H9 (cell line): ENCODE results near the gene ZDHHC3. TPM values are rescaled to one million over a fixed set of nuclear protein-coding genes. Genes with fewer than 3 reads are reported as not detected.

Experiments used
- DNase-seq: peaks from one replicate; pipeline ENCODE4 v3.0.0-alpha.2; 2017
- H2AFZ ChIP-seq: one replicate; pipeline ENCODE4 v1.6.1; 2013; ENCODE audit warnings: mild to moderate bottlenecking, low read length, control low read depth, moderate library complexity
- H2AK5ac ChIP-seq: 2 replicates; pipeline ENCODE4 v1.6.1; 2013; ENCODE audit warnings: low read length, control low read depth, mixed read lengths; ENCODE audit not compliant: insufficient read length
- H2BK120ac ChIP-seq: one replicate; pipeline ENCODE4 v1.6.1; 2013; ENCODE audit warnings: low read depth, mild to moderate bottlenecking, low read length, control low read depth, inconsistent platforms; ENCODE audit not compliant: poor library complexity, severe bottlenecking
- H2BK12ac ChIP-seq: 2 replicates; pipeline ENCODE4 v1.6.1; 2013; ENCODE audit warnings: low read length, control low read depth, mixed read lengths, low read depth; ENCODE audit not compliant: insufficient read length
- H2BK15ac ChIP-seq: 2 replicates; pipeline ENCODE4 v1.6.1; 2013; ENCODE audit warnings: low read depth, low read length, control low read depth
- H2BK20ac ChIP-seq: one replicate; pipeline ENCODE4 v1.6.1; 2013; ENCODE audit warnings: low read depth, mild to moderate bottlenecking, low read length, control low read depth, inconsistent platforms; ENCODE audit not compliant: poor library complexity, severe bottlenecking
- H2BK5ac ChIP-seq: 2 replicates; pipeline ENCODE4 v1.6.1; 2013; ENCODE audit warnings: low read length, control low read depth, mixed read lengths; ENCODE audit not compliant: insufficient read length
- H3K14ac ChIP-seq: 2 replicates; pipeline ENCODE4 v1.6.1; 2013; ENCODE audit warnings: low read length, control low read depth; ENCODE audit not compliant: insufficient read depth
- H3K18ac ChIP-seq: 2 replicates; pipeline ENCODE4 v1.6.1; 2013; ENCODE audit warnings: low read depth, mild to moderate bottlenecking, mixed read lengths, low read length, control low read depth; ENCODE audit not compliant: insufficient read length
- H3K23ac ChIP-seq: 2 replicates; pipeline ENCODE4 v1.6.1; 2013; ENCODE audit warnings: low read length, control low read depth, mixed read lengths, low read depth; ENCODE audit not compliant: insufficient read length
- H3K23me2 ChIP-seq: 2 replicates; pipeline ENCODE4 v1.6.1; 2013; ENCODE audit warnings: low read depth, mild to moderate bottlenecking, mixed read lengths, low read length, control low read depth; ENCODE audit not compliant: insufficient read length, poor library complexity, severe bottlenecking
- H3K27ac ChIP-seq: 2 replicates; pipeline ENCODE4 v1.5.1; 2013; ENCODE audit warnings: low read length, control low read depth, mixed read lengths, low read depth; ENCODE audit not compliant: insufficient read length
- H3K27me3 ChIP-seq: 2 replicates; pipeline ENCODE4 v1.6.1; 2013; ENCODE audit warnings: low read length, control low read depth, inconsistent platforms; ENCODE audit not compliant: insufficient read depth
- H3K4ac ChIP-seq: 2 replicates; pipeline ENCODE4 v1.6.1; 2013; ENCODE audit warnings: low read depth, mild to moderate bottlenecking, control low read depth, inconsistent platforms, low read length, moderate library complexity
- H3K4me1 ChIP-seq: 2 replicates; pipeline ENCODE4 v1.6.1; 2013; ENCODE audit warnings: low read length, control low read depth, inconsistent platforms; ENCODE audit not compliant: insufficient read depth
- H3K4me2 ChIP-seq: 2 replicates; pipeline ENCODE4 v1.6.1; 2013; ENCODE audit warnings: low read length, control low read depth, mixed read lengths; ENCODE audit not compliant: insufficient read length, insufficient read depth
- H3K56ac ChIP-seq: 2 replicates; pipeline ENCODE4 v1.6.1; 2013; ENCODE audit warnings: low read depth, mild to moderate bottlenecking, mixed read lengths, low read length, control low read depth; ENCODE audit not compliant: insufficient read length
- H3K79me1 ChIP-seq: 2 replicates; pipeline ENCODE4 v1.6.1; 2013; ENCODE audit warnings: low read depth, mild to moderate bottlenecking, moderate library complexity, low read length, control low read depth, inconsistent platforms; ENCODE audit not compliant: insufficient read depth, poor library complexity, severe bottlenecking
- H3K79me2 ChIP-seq: 2 replicates; pipeline ENCODE4 v1.6.1; 2013; ENCODE audit warnings: low read length, control low read depth, inconsistent platforms; ENCODE audit not compliant: insufficient read depth
- H3K9ac ChIP-seq: 2 replicates; pipeline ENCODE4 v1.6.1; 2013; ENCODE audit warnings: low read length, control low read depth, mixed read lengths; ENCODE audit not compliant: insufficient read length; ENCODE audit errors: extremely low read depth
- H3K9me3 ChIP-seq: one replicate; pipeline ENCODE4 v1.6.1; 2013; ENCODE audit warnings: low read depth, low read length, inconsistent platforms; ENCODE audit not compliant: control insufficient read depth
- H3T11ph ChIP-seq: one replicate; pipeline ENCODE4 v1.6.1; 2013; ENCODE audit warnings: mild to moderate bottlenecking, low read length, control low read depth, inconsistent platforms
- H4K20me1 ChIP-seq: one replicate; pipeline ENCODE4 v1.6.1; 2013; ENCODE audit not compliant: control insufficient read depth, insufficient read length, insufficient read depth
- H4K5ac ChIP-seq: 2 replicates; pipeline ENCODE4 v1.6.1; 2013; ENCODE audit warnings: low read depth, mild to moderate bottlenecking, mixed read lengths, low read length, control low read depth; ENCODE audit not compliant: insufficient read length
- H4K8ac ChIP-seq: replicated peaks from 2 replicates; pipeline ENCODE4 v1.6.1; 2013; ENCODE audit warnings: low read length, control low read depth, mixed read lengths, low read depth; ENCODE audit not compliant: insufficient read length
- H4K91ac ChIP-seq: 2 replicates; pipeline ENCODE4 v1.6.1; 2013; ENCODE audit warnings: low read depth, mild to moderate bottlenecking, moderate library complexity, mixed read lengths, low read length, control low read depth; ENCODE audit not compliant: insufficient read length
- H3K27ac Mint-ChIP-seq, 3 experiments: 2 replicates in 2 of 3; 3 replicates in 1 of 3; pipeline ENCODE4 v1.8.0; 2020 to 2021; ENCODE audit warnings: mixed read lengths in 3 of 3, mild to moderate bottlenecking in 1 of 3, moderate library complexity in 1 of 3
- H3K27me3 Mint-ChIP-seq: 2 replicates; pipeline ENCODE4 v1.8.0; 2021; ENCODE audit warnings: low read depth, mild to moderate bottlenecking, moderate library complexity, mixed read lengths
- H3K36me3 Mint-ChIP-seq, 3 experiments: 2 replicates in 2 of 3; 3 replicates in 1 of 3; pipeline ENCODE4 v1.8.0; 2020 to 2021; ENCODE audit warnings: low read depth in 3 of 3, mixed read lengths in 3 of 3; ENCODE audit not compliant: insufficient read depth in 1 of 3
- H3K4me1 Mint-ChIP-seq, 2 experiments: 2 replicates each; pipeline ENCODE4 v1.8.0; 2020; ENCODE audit warnings: mixed read lengths in 2 of 2
- H3K4me3 Mint-ChIP-seq, 2 experiments: 2 replicates in 1 of 2; 3 replicates in 1 of 2; pipeline ENCODE4 v1.8.0; 2020 to 2021; ENCODE audit warnings: mild to moderate bottlenecking in 2 of 2, mixed read lengths in 2 of 2, moderate library complexity in 1 of 2
- H3K9me3 Mint-ChIP-seq, 2 experiments: 2 replicates in 1 of 2; 3 replicates in 1 of 2; pipeline ENCODE4 v1.8.0; 2020; ENCODE audit warnings: mild to moderate bottlenecking in 2 of 2, mixed read lengths in 2 of 2, moderate library complexity in 1 of 2
- CTCF ChIP-seq: fragments of 200-600 bp; sonication (generic); conservative IDR thresholded peaks from 3 replicates; pipeline ENCODE4 v1.8.0; 2021; ENCODE audit warnings: antibody characterized with exemption, mild to moderate bottlenecking
- WGBS: extraction: QIAGEN DNeasy Blood & Tissue Kit; methylation state at CpG from one replicate; pipeline ENCODE4 v1.1.7; 2013; ENCODE audit warnings: missing lambda C conversion rate, low lambda C conversion rate, mixed read lengths; ENCODE audit not compliant: insufficient read length; ENCODE audit errors: extremely low coverage; 5-methylcytosine and 5-hydroxymethylcytosine counted together
- total RNA-seq: library from RNA; stranded (reverse); gene quantifications from 2 replicates; pipeline ENCODE4 v1.2.1, GENCODE V29; 2021

Gene ZDHHC3
- total RNA-seq, 1 experiment from 2014 or later: 71.3 TPM

- Histone ChIP-seq H3K27ac (no peak overlapping the region), H2BK20ac (no peak overlapping the region), H3K9ac (no peak overlapping the region), H3K9me3 (no peaks in the 10 kb centered on the region), H2AK5ac (no peak overlapping the region), H4K5ac (no peak overlapping the region), H4K20me1 (no peaks in the 10 kb centered on the region), H3K79me2 (no peaks in the 10 kb centered on the region), H3K23ac (no peak overlapping the region), H3K79me1 (no peaks in the 10 kb centered on the region), H3K27me3 (no peaks in the 10 kb centered on the region), H3K56ac (no peak overlapping the region), H2BK120ac (no peak overlapping the region), H4K91ac (no peak overlapping the region), H3K23me2 (no peaks in the 10 kb centered on the region), H4K8ac (no peak overlapping the region), H3K14ac (no peak overlapping the region), H2BK12ac (no peak overlapping the region), H2BK5ac (no peak overlapping the region), H3K4me2 (no peak overlapping the region), H2BK15ac (no peak overlapping the region), H3K18ac (no peak overlapping the region), H3K4me1 (no peaks in the 10 kb centered on the region), H3K4ac (no peak overlapping the region), H3T11ph (no peak overlapping the region), H2AFZ (no peak overlapping the region)
- no CpG with 5 or more reads among the region's 2 CpGs for WGBS
- Mint-ChIP-seq H3K36me3 (peaks cover 36 to 60% (median 60%) of the 10 kb centered on the region in 3 experiments), H3K4me3 (no peak overlapping the region), H3K27me3 (no peaks in the 10 kb centered on the region), H3K27ac (no peak overlapping the region; a peak in 1 of 7 replicates), H3K4me1 (peaks cover 21 to 25% of the 10 kb centered on the region in 2 experiments), H3K9me3 (no peaks in the 10 kb centered on the region)
- no peak for TF ChIP-seq CTCF
- no peak for DNase-seq
Observed at GRCh38 chr3:44930911-44931310, 45.1 kb downstream of the ZDHHC3 start.
